Gastrocnemius medialis (tissue), 4 donors: ENCODE results near the gene URB2. TPM values are rescaled to one million over a fixed set of nuclear protein-coding genes. Genes with fewer than 3 reads are reported as not detected.
"Not testable (repeated sequence)": the region's sequence is repeated elsewhere in the genome, so short reads cannot be mapped to it uniquely, and the experiment has no call there.

Experiments
- ATAC-seq, 2 donors: fragments of 150-250 bp; one replicate each; pipeline ENCODE4 v1.9.1; 2016
- DNase-seq, 2 donors: peaks; one replicate each; pipeline ENCODE4 v3.0.0-alpha.2; 2019
- H3K27ac ChIP-seq, 4 donors: fragments of 200-600 bp; sonication (generic); 1 replicate in 1 of 4; 2 replicates in 3 of 4; pipeline ENCODE4 v1.5.1; 2016 to 2018; ENCODE audit warnings: mild to moderate bottlenecking in 2 of 4, moderate library complexity in 1 of 4
- H3K27me3 ChIP-seq, 3 donors: fragments of 200-600 bp; sonication (generic) in 2 of 3; 1 replicate in 1 of 3; 2 replicates in 2 of 3; pipeline versions ENCODE4 v1.5.1 to v1.6.0; 2016 to 2019; ENCODE audit warnings: mild to moderate bottlenecking in 1 of 3, moderate library complexity in 1 of 3
- H3K36me3 ChIP-seq, 2 donors: fragments of 200-600 bp; sonication (generic) in 1 of 2; one replicate each; pipeline ENCODE4 v1.5.1; 2017 to 2018
- H3K4me1 ChIP-seq, 2 donors: fragments of 200-600 bp; sonication (generic) in 1 of 2; one replicate each; pipeline ENCODE4 v1.5.1; 2016 to 2017; ENCODE audit warnings: mild to moderate bottlenecking in 2 of 2
- H3K4me3 ChIP-seq, 4 donors: fragments of 200-600 bp; sonication (generic) in 3 of 4; 1 replicate in 1 of 4; 2 replicates in 3 of 4; pipeline ENCODE4 v1.5.1; 2016 to 2019; ENCODE audit warnings: mild to moderate bottlenecking in 2 of 4
- H3K9me3 ChIP-seq, 3 donors: fragments of 200-600 bp; sonication (generic) in 2 of 3; 1 replicate in 1 of 3; 2 replicates in 2 of 3; pipeline ENCODE4 v1.5.1; 2016 to 2019
- POLR2A ChIP-seq, 2 donors: fragments of 450-650 bp; IDR thresholded peaks; one replicate each; pipeline ENCODE4 v1.6.1; 2017; ENCODE audit warnings: antibody characterized with exemption in 2 of 2, mild to moderate bottlenecking in 2 of 2, moderate library complexity in 2 of 2
- in situ Hi-C, 4 donors: fragments of 200-750 bp; cut with MboI; loops; one replicate each; pipeline versions ENCODE4 v1.15.0 to v1.8.0; 2017; ENCODE audit warnings: low sequenced_read_pairs in 4 of 4
- intact Hi-C: fragments of 100-400 bp; cut with DNase I; formaldehyde crosslinking; loops from one replicate; pipeline ENCODE4 v1.15.1; 2023; ENCODE audit warnings: low total_unique reads
- total RNA-seq, 4 donors: library from RNA; depleted of rRNA; stranded (reverse); fragments of >200 nt; gene quantifications; one replicate each; pipeline versions ENCODE4 v1.1.0 to v1.2.3, GENCODE V29; 2016
- TF ChIP-seq, protein P1 (sequence below), 5 experiments: fragments of 450-650 bp in 3 of 5; fragments of 200-600 bp in 2 of 5; sonication (generic) in 2 of 5; IDR thresholded peaks in 4 of 5; conservative IDR thresholded peaks in 1 of 5; 1 replicate in 4 of 5; 2 replicates in 1 of 5; pipeline ENCODE4 v1.5.1; 2016 to 2019; ENCODE audit warnings: antibody characterized with exemption in 5 of 5, mild to moderate bottlenecking in 3 of 5, moderate library complexity in 3 of 5

URB2 gene
- total RNA-seq, 4 donors from 2014 or later = 9.9 to 20.6 (median 13.4) TPM

DNA sequence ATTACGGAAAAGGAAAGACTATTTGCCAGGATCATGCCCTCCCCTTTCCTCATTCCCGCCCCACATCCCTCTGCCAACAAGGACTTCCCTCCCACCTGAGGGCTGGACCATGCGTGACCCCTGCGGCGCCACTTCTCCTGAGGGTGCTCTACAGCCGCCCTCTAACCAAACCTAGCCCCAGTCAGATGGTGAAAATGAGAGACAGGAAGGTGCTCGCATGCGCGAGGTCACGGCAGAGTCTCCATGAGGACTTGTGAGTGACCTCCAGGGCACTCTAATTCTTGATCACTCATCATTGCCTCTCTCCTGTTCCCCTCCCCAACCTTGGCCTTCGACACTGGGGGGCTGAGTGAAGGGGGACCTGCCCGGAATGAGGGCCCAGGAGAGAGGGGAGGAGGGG, 32.2 kb upstream of the URB2 start:
- Histone ChIP-seq H3K27me3 (no peaks in the 10 kb centered on the region), H3K36me3 (peaks cover 0 to 29% of the 10 kb centered on the region in 2 donors), H3K9me3 (no peaks in the 10 kb centered on the region), H3K4me1 (peaks cover 17 to 24% of the 10 kb centered on the region in 2 donors), H3K4me3 (no peak overlapping the region), H3K27ac (no peak overlapping the region)
- in situ Hi-C loops (no loop called here), intact Hi-C loops (no loop called here)
- ATAC-seq = no peak
- TF ChIP-seq, protein P1, sequence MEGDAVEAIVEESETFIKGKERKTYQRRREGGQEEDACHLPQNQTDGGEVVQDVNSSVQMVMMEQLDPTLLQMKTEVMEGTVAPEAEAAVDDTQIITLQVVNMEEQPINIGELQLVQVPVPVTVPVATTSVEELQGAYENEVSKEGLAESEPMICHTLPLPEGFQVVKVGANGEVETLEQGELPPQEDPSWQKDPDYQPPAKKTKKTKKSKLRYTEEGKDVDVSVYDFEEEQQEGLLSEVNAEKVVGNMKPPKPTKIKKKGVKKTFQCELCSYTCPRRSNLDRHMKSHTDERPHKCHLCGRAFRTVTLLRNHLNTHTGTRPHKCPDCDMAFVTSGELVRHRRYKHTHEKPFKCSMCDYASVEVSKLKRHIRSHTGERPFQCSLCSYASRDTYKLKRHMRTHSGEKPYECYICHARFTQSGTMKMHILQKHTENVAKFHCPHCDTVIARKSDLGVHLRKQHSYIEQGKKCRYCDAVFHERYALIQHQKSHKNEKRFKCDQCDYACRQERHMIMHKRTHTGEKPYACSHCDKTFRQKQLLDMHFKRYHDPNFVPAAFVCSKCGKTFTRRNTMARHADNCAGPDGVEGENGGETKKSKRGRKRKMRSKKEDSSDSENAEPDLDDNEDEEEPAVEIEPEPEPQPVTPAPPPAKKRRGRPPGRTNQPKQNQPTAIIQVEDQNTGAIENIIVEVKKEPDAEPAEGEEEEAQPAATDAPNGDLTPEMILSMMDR (IDR thresholded peaks at IDR 0.05 in 4 of 5, conservative IDR thresholded peaks at IDR 0.05 in 1 of 5) = no peak
- TF ChIP-seq POLR2A (IDR thresholded peaks at IDR 0.05) = no peak
- DNase-seq = no peak

DNA sequence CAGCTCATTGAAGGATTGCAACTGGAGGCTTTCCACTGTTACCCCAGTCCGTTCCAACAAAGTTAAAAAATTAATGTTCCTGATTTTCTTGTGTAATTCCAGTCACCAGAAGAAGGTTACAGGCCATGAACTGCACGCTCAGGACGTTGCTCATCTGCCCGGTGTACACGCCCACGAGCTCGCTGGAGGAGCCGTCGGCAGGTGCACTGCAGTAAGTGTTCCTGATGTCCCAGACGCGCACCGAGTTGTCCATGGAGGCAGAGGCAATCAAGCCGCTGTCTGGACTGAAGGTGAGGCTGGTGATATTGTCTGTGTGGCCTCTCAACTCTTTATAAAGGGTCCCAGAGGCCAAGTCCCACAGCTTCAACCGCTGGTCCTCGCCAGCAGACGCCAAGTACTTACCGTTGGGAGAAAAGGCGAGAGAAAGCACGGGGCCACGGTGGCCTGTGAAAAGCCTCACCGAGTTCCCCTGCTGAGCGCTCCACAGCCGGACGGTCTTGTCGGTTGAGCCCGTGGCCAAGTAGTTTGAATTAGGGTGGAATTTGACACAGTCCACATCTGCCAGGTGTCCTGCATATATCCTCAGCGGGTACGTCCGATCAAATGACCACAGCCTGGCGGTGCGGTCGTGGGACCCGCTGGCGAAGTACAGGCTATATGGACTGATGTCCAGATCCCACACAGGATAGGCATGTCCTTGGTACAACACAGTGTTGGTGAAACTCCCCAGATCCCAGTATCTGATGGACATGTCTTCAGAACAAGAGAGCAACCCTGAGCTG, 31.6 kb upstream of the URB2 start:
- in situ Hi-C loops (no loop called here), intact Hi-C loops (no loop called here)
- no peaks in the 10 kb centered on the region for H3K27me3 ChIP-seq
- H3K36me3 ChIP-seq = peaks cover 0 to 29% of the 10 kb centered on the region in 2 donors
- no peak for DNase-seq
- no peaks in the 10 kb centered on the region for H3K9me3 ChIP-seq
- peaks cover 22 to 30% of the 10 kb centered on the region in 2 donors for H3K4me1 ChIP-seq
- no peak overlapping the region for H3K27ac ChIP-seq
- no peak overlapping the region for H3K4me3 ChIP-seq
- ATAC-seq = no peak
- TF ChIP-seq, protein P1 (IDR thresholded peaks at IDR 0.05 in 4 of 5, conservative IDR thresholded peaks at IDR 0.05 in 1 of 5) = no peak
- no peak for TF ChIP-seq POLR2A (IDR thresholded peaks at IDR 0.05)

DNA sequence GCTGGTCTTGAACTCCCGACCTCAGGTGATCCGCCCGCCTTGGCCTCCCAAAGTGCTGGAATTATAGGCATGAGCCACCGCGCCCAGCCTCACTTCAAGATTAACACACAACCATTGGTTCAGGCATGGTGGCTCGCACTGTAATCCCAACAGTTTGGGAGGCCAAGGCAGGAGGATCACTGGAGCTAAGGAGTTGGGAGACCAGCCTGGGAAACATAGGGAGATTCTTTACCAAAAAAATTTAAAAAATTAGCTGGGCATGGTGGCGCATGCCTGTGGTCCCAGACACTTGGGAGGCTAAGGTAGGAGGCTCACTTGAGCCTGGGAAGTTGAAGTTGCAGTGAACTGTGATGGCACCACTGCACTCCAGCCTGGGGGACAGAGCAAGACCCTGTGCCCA, 30.2 kb upstream of the URB2 start:
- H3K36me3 ChIP-seq = peaks cover 0 to 30% of the 10 kb centered on the region in 2 donors
- ATAC-seq = not testable (repeated sequence)
- intact Hi-C loops = loop anchor here (2.0 kb wide), 1 partner anchor 37 kb away; the partner anchor contains the start of gene ABCB10

DNA sequence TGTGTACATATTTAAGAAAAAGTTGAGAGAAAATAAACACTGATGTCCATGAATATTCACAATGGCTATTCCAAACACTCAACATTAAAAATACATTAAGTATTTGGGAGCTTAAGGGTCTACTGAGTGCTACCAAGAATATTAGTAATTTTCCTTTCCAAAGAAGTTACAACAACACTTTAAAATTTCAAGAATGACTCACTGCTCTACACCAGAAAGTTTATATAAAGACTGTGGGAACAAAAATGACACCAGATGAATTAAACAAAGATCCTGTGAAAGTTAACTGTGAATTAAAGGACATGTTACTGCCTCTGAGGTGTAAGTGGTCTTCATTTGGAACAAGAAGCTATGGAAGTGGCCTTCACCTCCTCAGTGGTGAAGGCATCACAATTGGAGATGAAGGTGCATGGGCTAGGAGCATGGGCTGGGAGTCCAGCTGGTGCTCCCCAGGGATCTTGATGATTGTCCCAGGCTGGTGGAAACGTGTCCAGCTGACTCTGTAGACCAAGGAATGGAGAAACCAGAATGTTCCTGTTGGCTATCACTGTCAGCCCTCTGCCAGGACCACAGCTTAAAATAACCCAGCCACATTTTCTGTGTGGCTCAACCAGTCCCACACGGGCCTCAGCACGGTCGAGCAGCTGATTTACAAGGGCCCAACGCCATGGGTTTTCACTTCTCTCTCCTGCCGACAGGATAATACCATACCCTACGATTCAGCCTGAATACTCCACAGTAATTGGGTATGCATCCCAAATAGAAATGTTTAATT, 28.9 kb upstream of the URB2 start:
- Histone ChIP-seq H3K4me3 (peak overlapping the region in 1 of 4 donors; percentile 1), H3K27me3 (no peaks in the 10 kb centered on the region), H3K27ac (peak overlapping the region; percentile 75 to 84 (median 81)), H3K4me1 (peaks cover 26 to 34% of the 10 kb centered on the region in 2 donors), H3K9me3 (no peaks in the 10 kb centered on the region), H3K36me3 (peaks cover 0 to 42% of the 10 kb centered on the region in 2 donors)
- TF ChIP-seq, protein P1 (IDR thresholded peaks at IDR 0.05 in 4 of 5, conservative IDR thresholded peaks at IDR 0.05 in 1 of 5) = peak; percentile 19 to 54 (median 38)
- peak in 1 of 2 donors; percentile 11 for TF ChIP-seq POLR2A (IDR thresholded peaks at IDR 0.05)
- ATAC-seq = peak; percentile 99
- intact Hi-C loops = loop anchor here (2.0 kb wide), 1 partner anchor 38 kb away; the partner anchor contains the start of gene ABCB10
- in situ Hi-C loops = no loop called here
- DNase-seq = peak; percentile 68 to 80

More for the DNA sequence above, 30.2 kb upstream of the URB2 start:
- H3K4me3 ChIP-seq, in situ Hi-C loops, H3K27me3 ChIP-seq, H3K9me3 ChIP-seq, DNase-seq: not testable (repeated sequence)
- H3K4me1 ChIP-seq = peaks cover 26 to 34% of the 10 kb centered on the region in 2 donors
- peak overlapping the region; percentile 75 to 84 (median 81) for H3K27ac ChIP-seq

DNA sequence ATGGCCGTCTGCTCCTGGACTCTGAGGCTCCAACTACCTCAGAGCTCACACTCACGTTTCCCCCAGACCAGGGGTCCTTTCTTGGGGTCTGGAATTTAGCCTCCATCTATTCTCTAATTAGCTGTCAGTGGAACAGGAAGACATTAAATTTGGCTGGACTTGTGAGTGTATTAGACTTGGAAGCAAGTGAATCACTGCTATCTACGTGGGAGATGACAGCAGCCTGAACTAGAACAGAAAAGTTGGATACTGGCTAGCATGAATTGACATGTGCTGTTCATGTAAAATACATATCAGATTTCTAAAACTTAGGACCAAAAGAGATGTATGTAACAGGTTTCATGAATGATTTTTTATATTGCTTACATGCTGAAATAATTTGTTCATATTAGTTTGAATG, 28.2 kb upstream of the URB2 start:
- Histone ChIP-seq H3K27ac (peak overlapping the region; percentile 75 to 84 (median 81)), H3K4me3 (peak overlapping the region in 1 of 4 donors; percentile 1), H3K27me3 (no peaks in the 10 kb centered on the region), H3K4me1 (peaks cover 26 to 34% of the 10 kb centered on the region in 2 donors), H3K9me3 (no peaks in the 10 kb centered on the region), H3K36me3 (peaks cover 0 to 46% of the 10 kb centered on the region in 2 donors)
- DNase-seq (no peak), ATAC-seq (peak; percentile 44 to 63)
- no peak for TF ChIP-seq POLR2A (IDR thresholded peaks at IDR 0.05)
- TF ChIP-seq, protein P1 (IDR thresholded peaks at IDR 0.05 in 4 of 5, conservative IDR thresholded peaks at IDR 0.05 in 1 of 5) = no peak
- intact Hi-C loops (loop anchor here (2.0 kb wide), 1 partner anchor 39 kb away; the partner anchor contains the start of gene ABCB10), in situ Hi-C loops (no loop called here)
